GM12878 (cell line): ENCODE results near the gene PLB1. TPM values are rescaled to one million over a fixed set of nuclear protein-coding genes. Genes with fewer than 3 reads are reported as not detected.

ENCODE experiments used
- ATAC-seq: fragments of 200-7000 bp; cut with Tn5 transposase; 3 replicates; pipeline ENCODE4 v1.9.1; 2020; ENCODE audit warnings: mild to moderate bottlenecking, moderate library complexity
- BruUV-seq: library from RNA; stranded (reverse); fragments of 400-500 nt; replicated peaks from 2 replicates; lab custom pipeline; 2021; lab: Mats Ljungman, UMichigan
- CTCF ChIA-PET: fragments of 300-600 bp; sonication (Branson Sonifier 250); formaldehyde crosslinking; extraction: SDS; loops from one replicate; lab custom pipeline; 2021; ENCODE audit warnings: inconsistent platforms; lab: Yijun Ruan, JAX
- POLR2A ChIA-PET: fragments of 350-600 bp; formaldehyde crosslinking; extraction: SDS; loops from one replicate; lab custom pipeline; 2021; ENCODE audit warnings: inconsistent platforms; lab: Charles Lee
- RAD21 ChIA-PET: fragments of 300-600 bp; sonication (Branson Sonifier 250); formaldehyde crosslinking; loops from one replicate; lab custom pipeline; 2023; ENCODE audit warnings: antibody characterized with exemption; ENCODE audit not compliant: unreplicated experiment; lab: Charles Lee
- SMC1A ChIA-PET: fragments of 300-600 bp; sonication (Branson Sonifier 250); formaldehyde crosslinking; loops from one replicate; lab custom pipeline; 2023; ENCODE audit not compliant: unreplicated experiment, uncharacterized antibody; lab: Charles Lee
- DNase-seq: peaks from one replicate; pipeline ENCODE4 v3.0.0-alpha.2; 2011; ENCODE audit warnings: low read depth, low spot score
- FAIRE-seq: peaks from 3 replicates; lab custom pipeline; 2011; peaks lifted over from hg19 to GRCh38; lab: Jason Lieb, UNC
- H2AFZ ChIP-seq: 2 replicates; pipeline ENCODE4 v1.6.0; 2011; ENCODE audit warnings: low read depth, low read length, control low read depth; ENCODE audit not compliant: control insufficient read depth
- H3K27ac ChIP-seq: 2 replicates; pipeline ENCODE4 v1.5.1; 2011; ENCODE audit warnings: control low read depth; ENCODE audit not compliant: control insufficient read depth, insufficient read depth
- H3K27me3 ChIP-seq, 2 experiments: replicated peaks in 1 of 2; 2 replicates each; pipeline versions ENCODE4 v1.6.0 to v1.6.1; 2011; ENCODE audit warnings: low read length in 1 of 2; ENCODE audit not compliant: control insufficient read depth in 2 of 2, insufficient read depth in 2 of 2
- H3K36me3 ChIP-seq, 2 experiments: 2 replicates each; pipeline ENCODE4 v1.5.1; 2011; ENCODE audit warnings: low read length in 1 of 2; ENCODE audit not compliant: control insufficient read depth in 2 of 2, insufficient read depth in 2 of 2
- H3K4me1 ChIP-seq: 2 replicates; pipeline ENCODE4 v1.6.1; 2011; ENCODE audit warnings: mild to moderate bottlenecking, low read length, moderate library complexity, mixed read lengths; ENCODE audit not compliant: control insufficient read depth, insufficient read depth
- H3K4me2 ChIP-seq: 2 replicates; pipeline ENCODE4 v1.6.0; 2011; ENCODE audit warnings: control low read depth; ENCODE audit not compliant: control insufficient read depth, insufficient read depth
- H3K4me3 ChIP-seq: fragments of 200-600 bp; sonication (generic); 2 replicates; pipeline ENCODE4 v1.5.1; 2016
- H3K79me2 ChIP-seq: 2 replicates; pipeline ENCODE4 v1.6.0; 2011; ENCODE audit warnings: low read length; ENCODE audit not compliant: control insufficient read depth, insufficient read depth
- H3K9ac ChIP-seq: 2 replicates; pipeline ENCODE4 v1.8.0; 2011; ENCODE audit warnings: low read length, control low read depth, mixed read lengths; ENCODE audit not compliant: control insufficient read depth, insufficient read depth
- H3K9me3 ChIP-seq: replicated peaks from 3 replicates; pipeline ENCODE4 v1.5.1; 2011; ENCODE audit warnings: mild to moderate bottlenecking, low read length; ENCODE audit not compliant: control insufficient read depth, insufficient read depth
- H4K20me1 ChIP-seq: 2 replicates; pipeline ENCODE4 v1.6.0; 2011; ENCODE audit not compliant: control insufficient read depth, insufficient read depth
- ATF7 ChIP-seq: fragments of 450-650 bp; IDR thresholded peaks from 2 replicates; pipeline ENCODE4 v1.6.1; 2016; ENCODE audit warnings: low read depth, mild to moderate bottlenecking
- CBX3 ChIP-seq: fragments of 200-600 bp; sonication (generic); IDR thresholded peaks from 2 replicates; pipeline ENCODE4 v1.6.1; 2016; ENCODE audit warnings: low read depth, borderline replicate concordance
- E2F8 ChIP-seq: fragments of 450-650 bp; IDR thresholded peaks from 2 replicates; pipeline ENCODE4 v1.6.1; 2018; ENCODE audit warnings: mild to moderate bottlenecking, low read depth, moderate library complexity; ENCODE audit not compliant: partially characterized antibody
- ESRRA ChIP-seq: IDR thresholded peaks from 2 replicates; pipeline ENCODE4 v1.6.1; 2012; ENCODE audit warnings: mild to moderate bottlenecking, low read length, improper control_type of control experiment
- FOS ChIP-seq: IDR thresholded peaks from 3 replicates; pipeline ENCODE4 v1.6.1; 2011; ENCODE audit warnings: borderline replicate concordance; ENCODE audit not compliant: insufficient read length; ENCODE audit errors: extremely low read depth
- IRF4 ChIP-seq: IDR thresholded peaks from 2 replicates; pipeline ENCODE4 v1.6.1; 2011; ENCODE audit warnings: low read depth, low read length
- KAT2A ChIP-seq: conservative IDR thresholded peaks from 2 replicates; pipeline ENCODE4 v1.6.1; 2011; ENCODE audit warnings: low read depth, low read length; ENCODE audit not compliant: control insufficient read depth
- MEF2B ChIP-seq: fragments of 450-650 bp; IDR thresholded peaks from 2 replicates; pipeline ENCODE4 v1.6.1; 2018; ENCODE audit warnings: mild to moderate bottlenecking, moderate library complexity; ENCODE audit not compliant: partially characterized antibody, poor library complexity, severe bottlenecking
- NBN ChIP-seq: fragments of 450-650 bp; IDR thresholded peaks from 2 replicates; pipeline ENCODE4 v1.6.1; 2016
- PML ChIP-seq: IDR thresholded peaks from 2 replicates; pipeline ENCODE4 v1.6.1; 2012; ENCODE audit warnings: low read length, inconsistent platforms
- SIN3A ChIP-seq: IDR thresholded peaks from 2 replicates; pipeline ENCODE4 v1.6.1; 2012; ENCODE audit warnings: low read depth, low read length, improper control_type of control experiment
- SMAD1 ChIP-seq: fragments of 450-650 bp; IDR thresholded peaks from 2 replicates; pipeline ENCODE4 v1.6.1; 2018; ENCODE audit warnings: mild to moderate bottlenecking, low read depth; ENCODE audit not compliant: partially characterized antibody
- SMC3 ChIP-seq: IDR thresholded peaks from 2 replicates; pipeline ENCODE4 v1.6.1; 2011; ENCODE audit warnings: low read length, improper control_type of control experiment, borderline replicate concordance
- SP1 ChIP-seq: IDR thresholded peaks from one replicate; pipeline ENCODE4 v1.6.1; 2011; ENCODE audit warnings: low read depth, low read length
- WRNIP1 ChIP-seq: IDR thresholded peaks from 2 replicates; pipeline ENCODE4 v1.6.1; 2011; ENCODE audit warnings: low read depth, low read length, improper control_type of control experiment, borderline replicate concordance
- WGBS: methylation state at CpG from one replicate; pipeline ENCODE4 v1.1.6; 2016; ENCODE audit warnings: low lambda C conversion rate; ENCODE audit not compliant: insufficient replicate concordance, insufficient coverage; ENCODE audit errors: missing lambda C conversion rate; 5-methylcytosine and 5-hydroxymethylcytosine counted together
- in situ Hi-C: fragments of 300-500 bp; cut with MboI; formaldehyde crosslinking; loops from 9 replicates; pipeline ENCODE4 v1.14.3; 2018; ENCODE audit warnings: mixed read lengths
- intact Hi-C: fragments of 100-400 bp; cut with micrococcal nuclease; formaldehyde crosslinking; loops from one replicate; pipeline ENCODE4 v1.14.2; 2022; ENCODE audit not compliant: unreplicated experiment
- polyA plus RNA-seq, 11 experiments: library from polyadenylated mRNA; depleted of rRNA in 4 of 11; unstranded in 6 of 11; stranded (reverse) in 5 of 11; fragments of >200 nt; fragmentation: Nextera tagmentation in 4 of 11; fragmentation: Illumina TruSeq in 1 of 11; extraction: Ambion mirVana in 4 of 11; extraction: Trizol in 1 of 11; gene quantifications; 1 replicate in 1 of 11; 2 replicates in 10 of 11; pipeline versions ENCODE4 v1.2.1 to v1.2.3, GENCODE V29; 2011 to 2016; ENCODE audit warnings: inconsistent platforms in 2 of 11, missing spikeins in 2 of 11, low read depth in 1 of 11
- total RNA-seq, 4 experiments: library from RNA; depleted of rRNA in 3 of 4; stranded (reverse); fragments of >200 nt in 3 of 4; fragmentation: Illumina TruSeq in 1 of 4; extraction: Trizol in 1 of 4; gene quantifications; 2 replicates each; pipeline versions ENCODE4 v1.2.1 to v1.2.3, GENCODE V29; 2013 to 2021

The PLB1 gene
- total and polyA plus RNA-seq, 10 of the 15 experiments (the other 5 are each of a cell fraction or from before 2014, with no cell fraction given) = 0.03 to 0.49 (median 0.28) TPM

DNA sequence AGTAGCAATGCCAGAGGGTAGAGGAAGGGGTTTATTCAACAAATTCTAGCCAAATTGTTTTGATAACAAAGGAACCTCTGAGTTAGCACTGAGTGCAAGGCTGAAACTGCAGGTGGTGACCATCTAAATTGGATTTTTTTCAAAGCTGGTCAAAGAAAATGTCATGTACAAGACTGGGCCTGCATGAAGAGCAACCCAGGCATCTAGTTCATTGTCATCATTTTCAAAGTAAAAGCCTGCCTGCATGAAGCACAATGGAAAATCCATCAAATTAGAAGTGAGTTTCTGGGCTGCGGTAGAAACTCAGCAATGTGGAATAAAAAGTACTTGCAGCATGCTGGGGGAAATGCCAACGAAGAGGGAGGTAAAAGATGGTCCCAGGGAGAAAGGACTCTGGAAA is 175.0 kb downstream of the PLB1 start:
- Histone ChIP-seq H3K9ac (no peak overlapping the region), H3K27me3 (peaks cover 0 to 1% of the 10 kb centered on the region in 2 experiments; a peak in 1 of 4 replicates), H3K9me3 (no peaks in the 10 kb centered on the region; the same call in 1 of the 3 replicates), H3K4me2 (no peak overlapping the region), H3K36me3 (no peaks in the 10 kb centered on the region), H3K4me1 (no peaks in the 10 kb centered on the region), H3K4me3 (no peak overlapping the region), H3K79me2 (no peaks in the 10 kb centered on the region), H4K20me1 (no peaks in the 10 kb centered on the region), H3K27ac (no peak overlapping the region), H2AFZ (no peak overlapping the region)
- RAD21 ChIA-PET = no interaction called here
- intact Hi-C loops = no loop called here
- TF ChIP-seq IRF4 = no peak
- TF ChIP-seq SMC3 = no peak
- TF ChIP-seq ATF7 = no peak
- no peak for TF ChIP-seq CBX3
- no peak for DNase-seq
- no peak for FAIRE-seq
- BruUV-seq = no TSS peak
- WGBS = 21% methylated on average over 2 of the region's 2 CpGs
- SMC1A ChIA-PET = interaction anchor here (0.7 to 2.2 kb wide), 3 partner anchors 11 to 17 kb away, joined by 3 to 10 read pairs (median 3); no protein-coding TSS in a partner anchor
- in situ Hi-C loops = no loop called here
- POLR2A ChIA-PET = no interaction called here
- ATAC-seq = no peak
- CTCF ChIA-PET = interaction anchor here (0.6 to 2.9 kb wide), 2 partner anchors 76 to 626 kb away, joined by 6 to 10 read pairs; no protein-coding TSS in a partner anchor

GRCh38 chr2:28673338-28673737 is 177.5 kb downstream of the PLB1 start:
- Histone ChIP-seq H3K4me1 (no peaks in the 10 kb centered on the region), H3K27ac (no peak overlapping the region), H3K4me3 (no peak overlapping the region), H3K36me3 (no peaks in the 10 kb centered on the region), H3K79me2 (no peaks in the 10 kb centered on the region), H3K9ac (no peak overlapping the region), H4K20me1 (no peaks in the 10 kb centered on the region), H3K4me2 (no peak overlapping the region), H2AFZ (no peak overlapping the region), H3K27me3 (peaks cover 0 to 1% of the 10 kb centered on the region in 2 experiments; a peak in 1 of 4 replicates), H3K9me3 (no peaks in the 10 kb centered on the region; the same call in 1 of the 3 replicates)
- intact Hi-C loops (no loop called here), in situ Hi-C loops (no loop called here)
- ChIA-PET POLR2A (no interaction called here), RAD21 (interaction anchor here (0.6 kb wide), 1 partner anchor 636 kb away, joined by 3 read pairs; no protein-coding TSS in a partner anchor), SMC1A (interaction anchor here (1.1 kb wide), 1 partner anchor 1177 kb away, joined by 3 read pairs; no protein-coding TSS in a partner anchor), CTCF (interaction anchor here (2.9 kb wide), 1 partner anchor 79 kb away, joined by 10 read pairs; no protein-coding TSS in a partner anchor)
- BruUV-seq = no TSS peak
- FAIRE-seq (no peak), DNase-seq (no peak), ATAC-seq (no peak)
- 12% methylated on average over 4 of the region's 4 CpGs for WGBS
- TF ChIP-seq SIN3A (no peak), ESRRA (no peak), KAT2A (no peak), PML (no peak), E2F8 (no peak), SP1 (no peak), SMAD1 (no peak), FOS (no peak), NBN (no peak), MEF2B (no peak), WRNIP1 (no peak)
